Mucosa of descending colon (tissue), 3 donors: Measurements from ENCODE around the gene NSUN3. TPM values are rescaled to one million over a fixed set of nuclear protein-coding genes. Genes with fewer than 3 reads are reported as not detected.
"Not testable (repeated sequence)": the region's sequence is repeated elsewhere in the genome, so short reads cannot be mapped to it uniquely, and the experiment has no call there.

ENCODE experiments used
- ATAC-seq: fragments of 200-7000 bp; cut with Tn5 transposase; one replicate; pipeline ENCODE4 v1.9.1; 2020; ENCODE audit warnings: mild to moderate bottlenecking, moderate library complexity
- DNase-seq, 3 donors: peaks; one replicate each; pipeline ENCODE4 v3.0.0-alpha.2; 2020
- H3K36me3 ChIP-seq: fragments of 200-600 bp; one replicate; pipeline ENCODE4 v1.8.0; 2021; ENCODE audit warnings: low read depth, mild to moderate bottlenecking
- H3K4me1 ChIP-seq: fragments of 200-600 bp; one replicate; pipeline ENCODE4 v1.8.0; 2021; ENCODE audit warnings: low read depth, mild to moderate bottlenecking
- H3K4me3 ChIP-seq: fragments of 200-600 bp; one replicate; pipeline ENCODE4 v1.8.0; 2021; ENCODE audit warnings: mild to moderate bottlenecking
- H3K9me3 ChIP-seq: fragments of 200-600 bp; one replicate; pipeline ENCODE4 v1.8.0; 2021; ENCODE audit warnings: mild to moderate bottlenecking
- intact Hi-C, 2 donors: fragments of 100-400 bp; cut with DNase I in 1 of 2; cut with micrococcal nuclease in 1 of 2; formaldehyde crosslinking; loops; one replicate each; pipeline versions ENCODE4 v1.11.0 to v1.11.1; 2022; cut with DNase I, micrococcal nuclease
- total RNA-seq, 3 donors: library from RNA; stranded (reverse); fragmentation: NEBNext Ultra II Directional in 2 of 3; extraction: Animal tissue kit (Norgen Biotek cat#: 25700) in 2 of 3; gene quantifications; one replicate each; pipeline versions ENCODE4 v1.2.1 to v1.2.4, GENCODE V29; 2021 to 2023
- TF ChIP-seq, protein P1 (sequence below): fragments of 200-600 bp; IDR thresholded peaks from one replicate; pipeline ENCODE4 v1.8.0; 2022; ENCODE audit warnings: antibody characterized with exemption, mild to moderate bottlenecking
- donor health status: DM: no; HTN: no; CAD: no; lungs with moderate emphysema.
- donor health status: DM: no; HTN: no; CAD: no.
- donor health status: DM: no; HTN: yes; CAD: no.

NSUN3 gene
- total RNA-seq, 3 donors from 2014 or later = 18.6 to 33.9 (median 23.0) TPM

DNA sequence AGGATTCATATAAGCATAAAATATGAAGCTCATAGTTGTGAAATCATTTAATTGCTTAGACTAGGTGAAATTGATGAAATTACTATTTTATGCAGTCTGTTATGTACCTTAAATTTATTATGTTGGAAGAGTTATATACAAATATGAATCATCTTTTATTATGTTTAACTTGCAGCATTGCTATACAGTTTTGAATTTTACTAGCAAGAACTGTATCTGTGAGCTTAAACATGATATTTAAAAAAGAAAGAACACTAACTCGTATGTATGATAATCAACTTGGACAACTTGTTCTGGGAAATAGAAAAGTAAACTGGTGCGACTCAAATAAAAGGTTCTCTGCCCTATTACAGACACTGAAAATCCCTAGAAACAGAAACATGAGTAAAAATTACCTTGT lies 36.2 kb upstream of the NSUN3 start:
- Histone ChIP-seq H3K4me3 (no peak overlapping the region), H3K36me3 (no peaks in the 10 kb centered on the region), H3K4me1 (peaks cover 3% of the 10 kb centered on the region), H3K9me3 (no peaks in the 10 kb centered on the region)
- intact Hi-C loops = loop anchor here in 1 of 2 donors (5.0 kb wide), 1 partner anchor 36 kb away; the partner anchor contains the start of genes DHFR2 and NSUN3
- peak; percentile 57 for ATAC-seq
- no peak for DNase-seq
- TF ChIP-seq, protein P1, sequence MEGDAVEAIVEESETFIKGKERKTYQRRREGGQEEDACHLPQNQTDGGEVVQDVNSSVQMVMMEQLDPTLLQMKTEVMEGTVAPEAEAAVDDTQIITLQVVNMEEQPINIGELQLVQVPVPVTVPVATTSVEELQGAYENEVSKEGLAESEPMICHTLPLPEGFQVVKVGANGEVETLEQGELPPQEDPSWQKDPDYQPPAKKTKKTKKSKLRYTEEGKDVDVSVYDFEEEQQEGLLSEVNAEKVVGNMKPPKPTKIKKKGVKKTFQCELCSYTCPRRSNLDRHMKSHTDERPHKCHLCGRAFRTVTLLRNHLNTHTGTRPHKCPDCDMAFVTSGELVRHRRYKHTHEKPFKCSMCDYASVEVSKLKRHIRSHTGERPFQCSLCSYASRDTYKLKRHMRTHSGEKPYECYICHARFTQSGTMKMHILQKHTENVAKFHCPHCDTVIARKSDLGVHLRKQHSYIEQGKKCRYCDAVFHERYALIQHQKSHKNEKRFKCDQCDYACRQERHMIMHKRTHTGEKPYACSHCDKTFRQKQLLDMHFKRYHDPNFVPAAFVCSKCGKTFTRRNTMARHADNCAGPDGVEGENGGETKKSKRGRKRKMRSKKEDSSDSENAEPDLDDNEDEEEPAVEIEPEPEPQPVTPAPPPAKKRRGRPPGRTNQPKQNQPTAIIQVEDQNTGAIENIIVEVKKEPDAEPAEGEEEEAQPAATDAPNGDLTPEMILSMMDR = no peak

DNA sequence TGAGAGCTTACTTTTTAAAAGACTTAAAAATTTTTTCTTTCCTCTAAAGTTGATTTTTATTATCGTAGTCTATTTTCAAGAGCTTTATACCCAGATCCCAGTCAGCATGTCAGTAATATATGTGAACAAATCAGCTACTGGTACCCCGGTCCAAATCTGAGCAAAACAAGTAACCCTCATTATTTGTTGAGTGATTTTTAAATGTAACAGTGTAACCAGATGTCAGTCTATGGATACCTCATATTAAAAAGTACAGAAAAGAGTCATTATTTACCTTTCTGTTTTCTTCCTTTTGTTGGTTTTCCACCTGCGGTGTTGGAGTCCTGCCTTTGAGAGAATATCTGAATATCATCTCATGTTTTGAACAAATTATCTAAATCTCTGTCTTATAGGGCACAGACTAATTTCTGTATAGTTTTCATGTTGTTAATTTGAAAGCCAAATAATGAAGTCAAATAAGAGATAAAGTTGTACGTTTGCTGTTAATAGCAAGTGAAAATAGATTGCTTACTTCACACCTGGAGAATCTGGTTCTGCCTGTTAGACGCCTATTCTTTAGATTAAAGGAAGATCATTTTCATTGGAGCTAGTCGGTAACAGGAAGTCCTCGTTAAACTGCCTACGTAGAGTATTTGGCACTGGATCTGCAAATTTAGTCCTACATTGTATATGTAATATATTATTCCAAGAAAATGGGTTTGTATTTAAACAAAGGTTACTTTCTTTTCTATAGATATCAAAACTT lies 34.6 kb upstream of the NSUN3 start, which contains the start of gene STX19:
STX19 (minus strand) TSS at position 505 of the 745 bp plus-strand sequence. CDS start 13,328 bp downstream, outside the sequence.
- intact Hi-C loops = loop anchor here in 1 of 2 donors (5.0 kb wide), 1 partner anchor 34 kb away; the partner anchor contains the start of genes DHFR2 and NSUN3
- peak in 1 of 3 donors; percentile 83 for DNase-seq
- H3K4me3 ChIP-seq = peak within 1 kb of the TSS; percentile 16
- H3K9me3 ChIP-seq = no peaks in the 10 kb centered on the region
- ATAC-seq = peak; percentile 60
- H3K4me1 ChIP-seq = peaks cover 3% of the 10 kb centered on the region
- TF ChIP-seq, protein P1 = no peak
- no peaks in the 10 kb centered on the region for H3K36me3 ChIP-seq

DNA sequence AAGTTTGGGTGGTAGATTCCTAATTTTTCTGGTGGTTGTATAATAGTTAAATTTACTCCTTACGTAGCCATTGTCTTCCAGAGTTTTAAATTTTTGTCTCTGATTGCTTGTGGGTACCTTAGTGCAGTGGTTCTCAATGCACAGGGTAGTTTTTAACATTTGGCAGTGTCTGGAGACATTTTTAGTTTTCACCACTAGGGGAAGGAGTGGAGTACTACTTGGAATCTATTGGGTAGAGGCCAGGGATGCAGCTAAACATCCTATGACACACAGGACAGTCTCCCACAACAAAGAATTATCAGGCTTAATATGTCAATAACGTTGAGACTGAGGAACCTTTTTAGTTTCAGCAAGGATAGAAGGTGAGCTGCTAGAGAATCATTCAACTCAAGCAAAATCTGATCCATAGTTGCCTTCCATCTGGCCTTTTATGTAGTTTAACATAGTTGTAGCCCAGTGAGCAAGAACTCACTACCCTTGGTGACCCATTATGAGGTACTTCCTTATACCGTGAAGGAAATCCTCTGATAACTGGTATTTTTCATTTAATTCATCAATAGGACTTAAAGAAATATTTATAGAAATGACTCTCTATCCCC lies 25.9 kb upstream of the NSUN3 start:
- Histone ChIP-seq H3K4me3 (no peak overlapping the region), H3K36me3 (no peaks in the 10 kb centered on the region), H3K4me1 (no peaks in the 10 kb centered on the region), H3K9me3 (no peaks in the 10 kb centered on the region)
- peak in 1 of 3 donors; percentile 29 for DNase-seq
- TF ChIP-seq, protein P1 = peak; percentile 40
- intact Hi-C loops = no loop called here
- ATAC-seq = peak; percentile 80

DNA sequence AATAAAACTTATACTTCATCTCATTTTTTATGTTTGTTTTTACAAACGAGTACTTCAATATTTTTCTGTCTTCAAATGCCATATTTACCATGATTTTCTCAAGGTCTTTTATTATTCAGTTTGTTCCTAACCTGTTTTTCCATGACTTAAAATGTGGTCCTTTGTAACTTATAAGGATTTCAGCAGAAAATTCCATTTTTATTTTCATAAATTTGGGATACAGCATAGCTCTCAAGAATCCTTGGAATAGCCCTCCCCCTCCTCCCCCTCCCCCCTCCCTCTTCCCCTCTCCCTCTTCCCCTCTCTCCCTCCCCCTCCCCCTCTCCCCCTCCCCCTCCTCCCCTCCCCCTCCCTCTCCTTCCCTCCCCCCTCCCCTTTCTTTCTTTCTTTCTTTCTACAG lies 19.6 kb upstream of the NSUN3 start:
- no peaks in the 10 kb centered on the region for H3K36me3 ChIP-seq
- ATAC-seq = no peak
- no peak for DNase-seq
- TF ChIP-seq, protein P1 = no peak
- no peaks in the 10 kb centered on the region for H3K4me1 ChIP-seq
- no peak overlapping the region for H3K4me3 ChIP-seq
- no peaks in the 10 kb centered on the region for H3K9me3 ChIP-seq
- intact Hi-C loops = no loop called here

GRCh38 chr3:94044100-94044936 lies 18.5 kb upstream of the NSUN3 start:
- H3K9me3 ChIP-seq, DNase-seq, H3K4me3 ChIP-seq, H3K4me1 ChIP-seq, ATAC-seq, H3K36me3 ChIP-seq, intact Hi-C loops: not testable (repeated sequence)
